Lung (tissue), 12 donors: Measurements from ENCODE around the gene NCOR2. TPM values are rescaled to one million over a fixed set of nuclear protein-coding genes. Genes with fewer than 3 reads are reported as not detected.

Experiments used
- ATAC-seq: fragments of 200-7000 bp; cut with Tn5 transposase; one replicate; pipeline ENCODE4 v1.9.1; 2020; ENCODE audit warnings: moderate number of reproducible peaks; ENCODE audit not compliant: insufficient read depth, low FRiP score
- DNase-seq, 3 donors: peaks; one replicate each; pipeline ENCODE4 v3.0.0-alpha.2; 2013 to 2017
- H3K27ac ChIP-seq, 2 donors: one replicate each; pipeline ENCODE4 v1.5.1; 2013; ENCODE audit warnings: mild to moderate bottlenecking in 2 of 2, moderate library complexity in 2 of 2, control low read depth in 1 of 2, inconsistent platforms in 1 of 2, low read depth in 1 of 2, low read length in 1 of 2
- H3K27me3 ChIP-seq, 3 donors: one replicate each; pipeline ENCODE4 v1.5.1; 2013; ENCODE audit warnings: low read length in 2 of 3; ENCODE audit not compliant: control insufficient read depth in 3 of 3, insufficient read depth in 3 of 3
- H3K36me3 ChIP-seq, 4 donors: one replicate each; pipeline ENCODE4 v1.5.1; 2013; ENCODE audit warnings: low read length in 4 of 4, mild to moderate bottlenecking in 1 of 4, moderate library complexity in 1 of 4; ENCODE audit not compliant: control insufficient read depth in 4 of 4, insufficient read depth in 4 of 4
- H3K4me1 ChIP-seq, 5 donors: one replicate each; pipeline ENCODE4 v1.5.1; 2013; ENCODE audit warnings: low read length in 5 of 5, mild to moderate bottlenecking in 2 of 5, moderate library complexity in 1 of 5; ENCODE audit not compliant: control insufficient read depth in 5 of 5, insufficient read depth in 5 of 5
- H3K4me3 ChIP-seq: one replicate; pipeline ENCODE4 v1.5.1; 2013; ENCODE audit warnings: mild to moderate bottlenecking, control low read depth, moderate library complexity
- H3K9ac ChIP-seq, 2 donors: one replicate each; pipeline ENCODE4 v1.5.1; 2013; ENCODE audit warnings: low read length in 2 of 2, control low read depth in 1 of 2; ENCODE audit not compliant: insufficient read depth in 1 of 2
- H3K9me3 ChIP-seq, 4 donors: one replicate each; pipeline ENCODE4 v1.5.1; 2013; ENCODE audit warnings: low read length in 3 of 4, mild to moderate bottlenecking in 1 of 4, moderate library complexity in 1 of 4; ENCODE audit not compliant: control insufficient read depth in 4 of 4, insufficient read depth in 3 of 4
- WGBS, 2 donors: extraction: QIAGEN DNeasy Blood & Tissue Kit; methylation state at CpG; one replicate each; pipeline ENCODE4 v1.1.7; 2013; 5-methylcytosine and 5-hydroxymethylcytosine counted together
- polyA plus RNA-seq, 2 donors: library from polyadenylated mRNA; stranded (reverse); fragments of 200-250 nt; gene quantifications; one replicate each; pipeline ENCODE4 v1.2.1, GENCODE V29; 2013
- total RNA-seq, 2 donors: library from RNA; depleted of rRNA in 1 of 2; stranded (reverse); fragments of >200 nt in 1 of 2; gene quantifications; one replicate each; pipeline ENCODE4 v1.2.1, GENCODE V29; 2014 to 2021
- TF ChIP-seq, protein P1 (sequence below): IDR thresholded peaks from 2 replicates; pipeline ENCODE4 v1.5.1; 2012; ENCODE audit warnings: mild to moderate bottlenecking; ENCODE audit errors: control extremely low read depth, extremely low read depth
- donor health status: control.
- donor health status: control.
- donor health status: Bipolar disorder and iron deficiency.
- donor health status: healthy.
- donor health status: DM: yes; HTN: yes; CAD: no.

NCOR2 gene
- total and polyA plus RNA-seq, 4 donors = 81.4 to 361 (median 132) TPM

DNA sequence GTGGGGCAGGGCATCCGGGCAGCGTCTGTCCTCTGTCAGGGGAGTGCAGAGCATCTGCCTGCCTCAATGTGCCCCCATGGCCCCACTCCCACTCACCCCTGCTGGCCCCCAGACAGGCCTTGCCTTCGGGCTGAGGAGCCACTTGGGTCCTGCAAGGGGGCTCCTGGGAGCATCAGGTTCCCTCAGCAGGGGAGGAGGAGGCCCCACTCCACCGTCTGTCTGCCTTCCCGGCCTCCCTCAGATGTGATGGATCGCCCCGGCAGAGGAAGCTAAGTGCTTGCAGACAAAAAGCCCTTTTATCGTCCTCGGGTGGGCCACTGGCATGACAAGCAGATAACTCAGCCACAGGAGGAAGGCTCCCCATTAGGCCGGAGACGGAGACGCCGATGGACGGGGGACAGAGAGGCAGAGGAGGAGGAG is 35.1 kb downstream of the NCOR2 start:
- Histone ChIP-seq H3K9me3 (peaks cover 0 to 3% (median under 1%) of the 10 kb centered on the region in 4 donors), H3K4me1 (peaks cover 2 to 18% (median 15%) of the 10 kb centered on the region in 5 donors), H3K36me3 (peaks cover 0 to 16% (median 1%) of the 10 kb centered on the region in 4 donors), H3K9ac (no peak overlapping the region), H3K4me3 (no peak overlapping the region), H3K27ac (no peak overlapping the region), H3K27me3 (no peaks in the 10 kb centered on the region)
- DNase-seq = no peak
- TF ChIP-seq, protein P1, sequence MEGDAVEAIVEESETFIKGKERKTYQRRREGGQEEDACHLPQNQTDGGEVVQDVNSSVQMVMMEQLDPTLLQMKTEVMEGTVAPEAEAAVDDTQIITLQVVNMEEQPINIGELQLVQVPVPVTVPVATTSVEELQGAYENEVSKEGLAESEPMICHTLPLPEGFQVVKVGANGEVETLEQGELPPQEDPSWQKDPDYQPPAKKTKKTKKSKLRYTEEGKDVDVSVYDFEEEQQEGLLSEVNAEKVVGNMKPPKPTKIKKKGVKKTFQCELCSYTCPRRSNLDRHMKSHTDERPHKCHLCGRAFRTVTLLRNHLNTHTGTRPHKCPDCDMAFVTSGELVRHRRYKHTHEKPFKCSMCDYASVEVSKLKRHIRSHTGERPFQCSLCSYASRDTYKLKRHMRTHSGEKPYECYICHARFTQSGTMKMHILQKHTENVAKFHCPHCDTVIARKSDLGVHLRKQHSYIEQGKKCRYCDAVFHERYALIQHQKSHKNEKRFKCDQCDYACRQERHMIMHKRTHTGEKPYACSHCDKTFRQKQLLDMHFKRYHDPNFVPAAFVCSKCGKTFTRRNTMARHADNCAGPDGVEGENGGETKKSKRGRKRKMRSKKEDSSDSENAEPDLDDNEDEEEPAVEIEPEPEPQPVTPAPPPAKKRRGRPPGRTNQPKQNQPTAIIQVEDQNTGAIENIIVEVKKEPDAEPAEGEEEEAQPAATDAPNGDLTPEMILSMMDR = no peak
- ATAC-seq = no peak
- WGBS, 2 donors = 67 to 74% methylated on average over 14 of the region's 14 CpGs

DNA sequence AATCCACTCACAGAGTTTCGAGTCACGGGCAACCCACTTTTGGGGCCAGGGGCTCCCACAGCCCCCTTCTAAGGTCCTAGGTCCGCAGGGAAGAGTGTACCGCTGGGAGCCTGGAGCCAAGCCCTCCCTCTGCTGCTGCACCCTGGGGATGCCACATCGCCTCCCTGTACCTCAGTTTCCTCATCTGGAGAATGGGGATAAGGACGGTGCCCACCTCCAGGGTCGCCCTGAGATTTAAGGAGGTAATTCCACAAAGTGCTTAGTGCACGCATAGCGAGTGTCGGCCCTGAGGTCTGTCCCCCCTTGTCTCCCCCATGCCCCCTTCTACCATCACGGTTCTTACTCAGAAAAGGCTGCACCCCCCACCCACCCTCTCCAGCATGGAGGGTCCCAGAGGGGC is 35.5 kb downstream of the NCOR2 start:
- ATAC-seq (no peak), DNase-seq (no peak)
- no peaks in the 10 kb centered on the region for H3K27me3 ChIP-seq
- no peak overlapping the region for H3K9ac ChIP-seq
- TF ChIP-seq, protein P1 = no peak
- no peak overlapping the region for H3K4me3 ChIP-seq
- H3K4me1 ChIP-seq = peaks cover 0 to 18% (median 13%) of the 10 kb centered on the region in 5 donors
- peaks cover 0 to 16% (median 1%) of the 10 kb centered on the region in 4 donors for H3K36me3 ChIP-seq
- 96 to 97% methylated on average over 11 of the region's 11 CpGs for WGBS, 2 donors
- H3K9me3 ChIP-seq = peaks cover 0 to 3% (median under 1%) of the 10 kb centered on the region in 4 donors
- H3K27ac ChIP-seq = no peak overlapping the region

DNA sequence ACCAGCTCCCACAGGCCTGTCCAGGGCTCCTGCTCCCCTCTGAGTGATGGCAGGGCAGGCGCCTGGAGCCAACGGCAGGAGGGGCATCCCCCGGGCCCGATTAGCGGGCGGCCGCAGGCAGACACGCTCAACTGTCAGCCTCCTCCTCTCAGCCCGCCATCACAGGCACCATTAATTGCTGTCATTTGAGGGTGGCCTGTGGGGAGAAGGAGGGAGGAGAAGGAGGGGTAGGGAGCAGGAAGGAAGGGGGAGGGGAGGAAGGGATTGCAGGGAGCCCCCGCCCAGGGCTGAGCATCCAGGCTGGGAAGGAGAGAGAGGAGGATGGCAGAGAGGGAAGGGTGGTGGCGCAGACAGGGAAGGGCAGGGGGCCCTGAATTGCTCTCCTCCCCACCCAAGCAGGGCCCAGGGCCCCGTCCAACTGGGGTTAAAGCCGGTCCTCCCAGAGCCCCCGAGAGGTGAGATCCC is 36.1 kb downstream of the NCOR2 start:
- Histone ChIP-seq H3K9me3 (peaks cover 0 to 3% (median 0%) of the 10 kb centered on the region in 4 donors), H3K4me3 (no peak overlapping the region), H3K36me3 (peaks cover 0 to 14% (median 1%) of the 10 kb centered on the region in 4 donors), H3K27me3 (no peaks in the 10 kb centered on the region), H3K9ac (no peak overlapping the region), H3K4me1 (peaks cover 0 to 18% (median 13%) of the 10 kb centered on the region in 5 donors), H3K27ac (no peak overlapping the region)
- ATAC-seq (no peak), DNase-seq (peak; percentile 59 to 77 (median 63))
- TF ChIP-seq, protein P1 = no peak
- 44 to 58% methylated on average over 13 to 14 of the region's 14 CpGs for WGBS, 2 donors
